OCI-LY3 (cell line): Measurements from ENCODE around the gene FGF22.

Experiments
- H2AFZ ChIP-seq: fragments of 200-600, 300-600 bp; shearing (Covaris generic); 2 replicates; pipeline ENCODE4 v1.6.0; 2014; ENCODE audit warnings: antibody characterized with exemption, low read depth, low read length
- H3K27ac ChIP-seq: fragments of 200-600, 300-600 bp; sonication (generic); 2 replicates; pipeline ENCODE4 v1.5.1; 2014; ENCODE audit warnings: mild to moderate bottlenecking, low read length, moderate library complexity, mixed read lengths
- H3K27me3 ChIP-seq: fragments of 200-600, 300-600 bp; sonication (generic); 2 replicates; pipeline ENCODE4 v1.6.1; 2014; ENCODE audit warnings: low read depth, low read length, mixed read lengths
- H3K36me3 ChIP-seq: fragments of 200-600, 300-600 bp; sonication (generic); replicated peaks from 2 replicates; pipeline ENCODE3; 2014; ENCODE audit warnings: low read depth, low read length, mixed read lengths
- H3K4me1 ChIP-seq: fragments of 300-600, 200-600 bp; sonication (generic); 2 replicates; pipeline ENCODE4 v1.6.1; 2014; ENCODE audit warnings: low read length, mixed read lengths
- H3K4me2 ChIP-seq: fragments of 200-600, 300-600 bp; sonication (generic); 2 replicates; pipeline ENCODE4 v1.6.1; 2014; ENCODE audit warnings: low read length, mixed read lengths
- H3K4me3 ChIP-seq: fragments of 300-600, 200-600 bp; sonication (generic); 2 replicates; pipeline ENCODE4 v1.5.1; 2014; ENCODE audit warnings: antibody characterized with exemption, mild to moderate bottlenecking, low read length, moderate library complexity
- H3K79me2 ChIP-seq: fragments of 300-600, 200-600 bp; shearing (Covaris generic); 2 replicates; pipeline ENCODE4 v1.6.1; 2014; ENCODE audit warnings: mild to moderate bottlenecking, low read length, mixed read lengths
- H3K9ac ChIP-seq: fragments of 300-600, 200-600 bp; shearing (Covaris generic); 2 replicates; pipeline ENCODE4 v1.6.0; 2014; ENCODE audit warnings: mild to moderate bottlenecking, low read length, moderate library complexity
- H3K9me3 ChIP-seq: fragments of 200-600, 300-600 bp; shearing (Covaris generic); 2 replicates; pipeline ENCODE4 v1.6.1; 2014; ENCODE audit warnings: low read length, mixed read lengths; ENCODE audit not compliant: insufficient read depth
- H4K20me1 ChIP-seq: fragments of 200-600, 300-600 bp; sonication (generic); 2 replicates; pipeline ENCODE4 v1.6.1; 2016; ENCODE audit warnings: low read length, mixed read lengths; ENCODE audit not compliant: insufficient read depth
- CTCF ChIP-seq: fragments of 200-600, 300-600 bp; sonication (generic); IDR thresholded peaks from 2 replicates; pipeline ENCODE4 v1.5.1; 2014; ENCODE audit warnings: antibody characterized with exemption, low read length, low read depth
- EZH2phosphoT487 ChIP-seq: fragments of 200-600 bp; shearing (Covaris generic); IDR thresholded peaks from 2 replicates; pipeline ENCODE4 v1.6.1; 2018; ENCODE audit warnings: antibody characterized with exemption, mixed run types, low read depth

Gene FGF22

GRCh38 chr19:591099-591958 is 48.4 kb upstream of the FGF22 start:
- Histone ChIP-seq H2AFZ (no peak overlapping the region), H3K9me3 (no peaks in the 10 kb centered on the region), H3K27ac (no peak overlapping the region), H3K27me3 (no peaks in the 10 kb centered on the region), H3K4me2 (no peak overlapping the region), H4K20me1 (peaks cover 6% of the 10 kb centered on the region; the same call in 1 of the 2 replicates), H3K4me1 (no peaks in the 10 kb centered on the region), H3K9ac (no peak overlapping the region), H3K79me2 (no peaks in the 10 kb centered on the region), H3K4me3 (no peak overlapping the region), H3K36me3 (no peaks in the 10 kb centered on the region)
- no peak for TF ChIP-seq CTCF
- no peak for TF ChIP-seq EZH2phosphoT487

- Histone ChIP-seq H3K4me1 (no peaks in the 10 kb centered on the region), H3K4me2 (no peak overlapping the region), H3K27me3 (no peaks in the 10 kb centered on the region), H3K36me3 (no peaks in the 10 kb centered on the region), H3K9me3 (no peaks in the 10 kb centered on the region), H3K9ac (no peak overlapping the region), H3K79me2 (no peaks in the 10 kb centered on the region), H4K20me1 (peaks cover 6% of the 10 kb centered on the region; the same call in 1 of the 2 replicates), H2AFZ (no peak overlapping the region), H3K27ac (no peak overlapping the region), H3K4me3 (no peak overlapping the region)
- TF ChIP-seq CTCF, result no peak
- no peak for TF ChIP-seq EZH2phosphoT487
These were observed 47.6 kb upstream of the FGF22 start for GRCh38 chr19:592101-592500.

GRCh38 chr19:593055-593454 is 46.6 kb upstream of the FGF22 start:
- H3K79me2 ChIP-seq, result no peaks in the 10 kb centered on the region
- no peaks in the 10 kb centered on the region for H3K4me1 ChIP-seq
- no peak overlapping the region for H3K9ac ChIP-seq
- no peaks in the 10 kb centered on the region for H3K27me3 ChIP-seq
- H3K9me3 ChIP-seq, result no peaks in the 10 kb centered on the region
- H3K4me2 ChIP-seq, result no peak overlapping the region
- H3K4me3 ChIP-seq, result no peak overlapping the region
- H2AFZ ChIP-seq, result no peak overlapping the region
- no peak for TF ChIP-seq CTCF
- no peak for TF ChIP-seq EZH2phosphoT487
- H3K27ac ChIP-seq, result no peak overlapping the region
- peaks cover 6% of the 10 kb centered on the region; the same call in 1 of the 2 replicates for H4K20me1 ChIP-seq
- H3K36me3 ChIP-seq, result no peaks in the 10 kb centered on the region

GRCh38 chr19:593505-593904 is 46.2 kb upstream of the FGF22 start:
- no peaks in the 10 kb centered on the region for H3K4me1 ChIP-seq
- no peak overlapping the region for H3K4me2 ChIP-seq
- H3K27ac ChIP-seq, result no peak overlapping the region
- H3K36me3 ChIP-seq, result no peaks in the 10 kb centered on the region
- no peaks in the 10 kb centered on the region for H3K9me3 ChIP-seq
- TF ChIP-seq EZH2phosphoT487, result no peak
- no peak for TF ChIP-seq CTCF
- H2AFZ ChIP-seq, result no peak overlapping the region
- H3K9ac ChIP-seq, result no peak overlapping the region
- no peak overlapping the region for H3K4me3 ChIP-seq
- H3K27me3 ChIP-seq, result no peaks in the 10 kb centered on the region
- H3K79me2 ChIP-seq, result no peaks in the 10 kb centered on the region
- H4K20me1 ChIP-seq, result peaks cover 6% of the 10 kb centered on the region; the same call in 1 of the 2 replicates
